ENCODE data around the gene MSANTD1. TPM values are rescaled to one million over a fixed set of nuclear protein-coding genes. Genes with fewer than 3 reads are reported as not detected.

The MSANTD1 gene
- polyA plus RNA-seq, 1 experiment, result 0.10 TPM

DNA sequence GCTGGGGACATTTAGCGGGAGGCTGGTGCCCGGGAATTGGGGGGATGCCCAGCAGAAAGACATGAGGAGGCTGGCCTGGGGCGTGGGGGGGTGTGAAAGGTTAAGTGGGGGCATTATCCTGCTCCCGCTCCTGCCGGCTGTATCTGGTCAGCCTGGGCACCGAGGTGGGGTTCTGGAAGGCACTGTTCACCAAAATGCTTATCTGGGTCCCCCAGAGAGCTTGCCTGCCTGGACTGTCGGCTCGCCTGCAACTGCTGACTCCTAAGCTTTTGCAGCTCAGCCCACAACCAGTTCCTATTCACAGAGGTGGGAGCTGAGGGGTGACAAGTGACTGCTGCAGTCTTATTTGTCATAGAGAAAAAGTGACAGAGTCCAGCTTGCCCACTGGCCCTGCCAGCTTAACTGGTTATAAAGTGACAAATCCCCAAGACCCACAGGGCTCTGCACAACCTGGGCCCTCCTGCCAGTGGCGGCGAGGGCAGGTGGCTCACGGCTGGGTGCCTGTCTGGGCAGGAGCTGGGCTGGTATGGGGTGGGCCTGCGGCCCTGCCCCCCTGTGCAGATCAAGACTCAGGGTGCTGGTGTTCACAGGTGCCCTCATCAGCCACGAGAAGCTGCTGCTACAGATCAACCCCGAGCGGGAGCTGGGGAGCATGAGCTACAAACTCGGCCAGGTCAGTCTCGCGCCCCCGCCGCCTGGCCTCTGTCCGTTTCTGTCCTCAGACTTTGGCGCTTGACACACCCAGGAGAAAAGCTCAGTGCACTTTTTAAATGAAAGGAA is 23.7 kb upstream of the MSANTD1 start:
- DNase-seq (ENCODE audit: low read depth), result no peak
- Histone ChIP-seq H3K27me3 (ENCODE audit: control insufficient read depth, insufficient read depth, low read length) (no peaks in the 10 kb centered on the region), H3K4me3 (ENCODE audit: low read depth, low read length) (no peak overlapping the region), H3K36me3 (ENCODE audit: control insufficient read depth, insufficient read depth, low read length) (peaks cover 35% of the 10 kb centered on the region)
- ChIA-PET CTCF (interaction anchor here (2.0 kb wide), 1 partner anchor 18 kb away, joined by 6 read pairs; no protein-coding TSS in a partner anchor), POLR2A (no interaction called here)
- TF ChIP-seq, protein P1, sequence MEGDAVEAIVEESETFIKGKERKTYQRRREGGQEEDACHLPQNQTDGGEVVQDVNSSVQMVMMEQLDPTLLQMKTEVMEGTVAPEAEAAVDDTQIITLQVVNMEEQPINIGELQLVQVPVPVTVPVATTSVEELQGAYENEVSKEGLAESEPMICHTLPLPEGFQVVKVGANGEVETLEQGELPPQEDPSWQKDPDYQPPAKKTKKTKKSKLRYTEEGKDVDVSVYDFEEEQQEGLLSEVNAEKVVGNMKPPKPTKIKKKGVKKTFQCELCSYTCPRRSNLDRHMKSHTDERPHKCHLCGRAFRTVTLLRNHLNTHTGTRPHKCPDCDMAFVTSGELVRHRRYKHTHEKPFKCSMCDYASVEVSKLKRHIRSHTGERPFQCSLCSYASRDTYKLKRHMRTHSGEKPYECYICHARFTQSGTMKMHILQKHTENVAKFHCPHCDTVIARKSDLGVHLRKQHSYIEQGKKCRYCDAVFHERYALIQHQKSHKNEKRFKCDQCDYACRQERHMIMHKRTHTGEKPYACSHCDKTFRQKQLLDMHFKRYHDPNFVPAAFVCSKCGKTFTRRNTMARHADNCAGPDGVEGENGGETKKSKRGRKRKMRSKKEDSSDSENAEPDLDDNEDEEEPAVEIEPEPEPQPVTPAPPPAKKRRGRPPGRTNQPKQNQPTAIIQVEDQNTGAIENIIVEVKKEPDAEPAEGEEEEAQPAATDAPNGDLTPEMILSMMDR (IDR thresholded peaks at IDR 0.05; ENCODE audit: insufficient read depth, low read depth, low read length), result no peak

DNA sequence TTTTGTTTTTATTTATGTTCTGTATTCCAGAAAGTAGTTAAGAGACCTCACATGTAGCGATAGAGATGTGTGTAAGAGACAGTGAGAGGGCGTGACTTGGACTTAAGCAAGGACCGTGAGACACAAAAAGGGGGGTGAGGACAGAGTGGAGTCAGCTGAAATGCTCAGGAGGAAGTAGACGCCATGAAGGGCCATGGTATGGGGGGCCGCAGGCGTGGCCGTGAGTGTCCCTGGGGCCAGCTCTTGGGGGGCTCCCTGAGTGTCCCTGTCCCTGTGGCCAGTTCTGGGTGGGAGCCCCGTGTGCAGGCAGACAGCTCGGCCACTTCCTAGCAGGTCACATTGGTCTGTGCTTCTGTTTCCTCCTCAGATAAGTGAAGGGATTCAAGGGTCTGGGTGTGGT is 23.0 kb upstream of the MSANTD1 start:
- POLR2A ChIA-PET, result no interaction called here
- TF ChIP-seq, protein P1 (IDR thresholded peaks at IDR 0.05; ENCODE audit: insufficient read depth, low read depth, low read length), result no peak
- peaks cover 34% of the 10 kb centered on the region for H3K36me3 ChIP-seq (ENCODE audit: control insufficient read depth, insufficient read depth, low read length)
- CTCF ChIA-PET, result interaction anchor here (2.0 kb wide), 1 partner anchor 17 kb away, joined by 6 read pairs; no protein-coding TSS in a partner anchor
- no peak for DNase-seq (ENCODE audit: low read depth)
- no peaks in the 10 kb centered on the region for H3K27me3 ChIP-seq (ENCODE audit: control insufficient read depth, insufficient read depth, low read length)
- no peak overlapping the region for H3K4me3 ChIP-seq (ENCODE audit: low read depth, low read length)

DNA sequence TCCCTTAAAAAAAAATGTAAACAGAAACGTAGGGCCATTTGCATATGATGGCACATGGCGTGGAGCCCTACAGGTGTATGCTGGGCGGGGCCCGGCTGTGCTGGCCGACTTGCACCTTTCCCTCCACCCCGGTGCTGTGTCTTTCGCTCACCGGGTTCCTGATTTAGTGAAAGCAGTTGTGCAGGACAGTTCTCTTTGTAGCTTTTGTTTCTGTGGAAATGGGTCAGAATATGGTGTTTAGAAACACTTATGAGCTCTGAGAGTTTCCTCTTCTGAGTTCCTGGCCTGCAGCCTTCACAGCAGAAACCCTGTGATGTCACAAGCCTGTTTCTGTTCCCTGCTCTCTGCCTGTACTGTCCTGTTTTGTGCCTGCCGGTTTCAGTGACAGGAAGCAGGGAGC is 22.5 kb upstream of the MSANTD1 start:
- TF ChIP-seq, protein P1 (IDR thresholded peaks at IDR 0.05; ENCODE audit: insufficient read depth, low read depth, low read length), result no peak
- Histone ChIP-seq H3K4me3 (ENCODE audit: low read depth, low read length) (no peak overlapping the region), H3K36me3 (ENCODE audit: control insufficient read depth, insufficient read depth, low read length) (peaks cover 33% of the 10 kb centered on the region)

DNA sequence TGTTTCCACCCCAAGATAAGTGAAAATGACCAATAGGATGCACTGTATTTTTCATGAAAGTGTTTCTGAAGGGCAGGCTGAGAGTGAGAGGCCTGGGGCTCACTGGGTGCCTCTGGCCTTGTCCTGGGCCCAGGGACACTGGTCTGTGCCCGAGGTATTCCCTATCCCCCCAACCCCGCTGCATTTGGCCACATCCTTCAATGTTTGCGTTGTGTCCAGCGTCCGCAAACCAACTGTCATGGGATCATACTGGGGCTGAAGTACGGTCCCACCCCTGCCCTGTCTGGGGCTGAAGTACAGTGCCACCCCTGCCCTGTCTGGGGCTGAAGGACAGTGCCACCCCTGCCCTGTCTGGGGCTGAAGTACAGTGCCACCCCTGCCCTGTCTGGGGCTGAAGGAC is 22.0 kb upstream of the MSANTD1 start:
- H3K36me3 ChIP-seq (ENCODE audit: control insufficient read depth, insufficient read depth, low read length), result peaks cover 35% of the 10 kb centered on the region
- TF ChIP-seq, protein P1 (IDR thresholded peaks at IDR 0.05; ENCODE audit: insufficient read depth, low read depth, low read length), result no peak
- no peaks in the 10 kb centered on the region for H3K27me3 ChIP-seq (ENCODE audit: control insufficient read depth, insufficient read depth, low read length)
- H3K4me3 ChIP-seq (ENCODE audit: low read depth, low read length), result no peak overlapping the region
- DNase-seq (ENCODE audit: low read depth), result no peak
- CTCF ChIA-PET, result interaction anchor here (0.6 kb wide), 1 partner anchor 800 kb away, joined by 3 read pairs; no protein-coding TSS in a partner anchor
- POLR2A ChIA-PET, result no interaction called here

More for the DNA sequence above, 22.5 kb upstream of the MSANTD1 start:
- CTCF ChIA-PET, result interaction anchor here (0.6 to 2.0 kb wide), 2 partner anchors 17 to 800 kb away, joined by 3 to 6 read pairs; no protein-coding TSS in a partner anchor
- POLR2A ChIA-PET, result no interaction called here
- H3K27me3 ChIP-seq (ENCODE audit: control insufficient read depth, insufficient read depth, low read length), result no peaks in the 10 kb centered on the region
- no peak for DNase-seq (ENCODE audit: low read depth)

DNA sequence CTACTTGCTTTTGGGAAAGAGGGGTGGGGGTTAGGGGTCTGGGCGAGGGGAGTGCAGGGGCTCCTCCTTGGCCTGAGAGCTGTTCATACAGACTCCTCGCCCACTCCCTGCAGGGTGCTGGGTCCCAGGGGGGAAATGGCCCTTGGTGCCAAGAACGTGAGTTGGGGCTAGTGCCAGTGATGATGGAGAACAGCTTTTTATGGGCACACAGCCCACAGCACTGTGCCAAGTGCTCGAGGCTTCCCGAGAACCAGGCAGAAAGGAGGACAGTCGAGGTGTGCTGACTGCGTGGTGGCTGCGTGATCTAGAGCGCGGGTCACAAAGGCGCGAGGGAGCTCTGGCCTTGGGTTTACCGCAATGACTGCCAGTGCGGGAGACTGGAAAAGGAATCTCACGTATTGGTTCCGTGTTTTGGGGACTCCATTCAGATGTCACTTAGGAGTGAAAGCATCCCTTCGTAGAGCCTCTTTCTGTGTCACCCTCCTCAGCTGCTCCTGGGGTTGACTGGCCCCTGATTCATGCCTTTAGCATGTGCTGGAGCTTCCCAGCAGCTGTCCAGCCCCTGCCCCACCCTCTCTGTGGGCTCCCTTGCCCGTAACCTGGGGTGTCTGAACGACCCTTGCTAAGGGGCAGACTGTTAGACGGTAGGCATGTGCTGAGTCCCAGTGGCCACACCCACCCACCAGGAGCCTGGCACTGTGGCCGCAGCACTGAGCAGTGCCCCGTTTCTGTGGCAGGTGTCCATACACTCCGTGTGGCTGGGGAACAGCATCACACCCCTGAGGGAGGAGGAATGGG is 20.9 kb upstream of the MSANTD1 start:
- POLR2A ChIA-PET, result no interaction called here
- no peaks in the 10 kb centered on the region for H3K27me3 ChIP-seq (ENCODE audit: control insufficient read depth, insufficient read depth, low read length)
- CTCF ChIA-PET, result interaction anchor here (1.2 to 1.3 kb wide), 2 partner anchors 11 to 14 kb away, joined by 3 read pairs; no protein-coding TSS in a partner anchor
- peaks cover 36% of the 10 kb centered on the region for H3K36me3 ChIP-seq (ENCODE audit: control insufficient read depth, insufficient read depth, low read length)
- TF ChIP-seq, protein P1 (IDR thresholded peaks at IDR 0.05; ENCODE audit: insufficient read depth, low read depth, low read length), result no peak
- no peak overlapping the region for H3K4me3 ChIP-seq (ENCODE audit: low read depth, low read length)
- no peak for DNase-seq (ENCODE audit: low read depth)

All from BJ (cell line).